Activated CD4-positive, alpha-beta memory T cell treated with anti-CD3 and anti-CD28 coated beads for 36 hours (primary cell): ENCODE results near the gene TOP1. TPM values are rescaled to one million over a fixed set of nuclear protein-coding genes. Genes with fewer than 3 reads are reported as not detected.
A peak's percentile ranks its signal among the peaks of the same experiment; 100 is the strongest.

ENCODE experiments used
- CTCF ChIA-PET: fragments of 350-600 bp; sonication (Branson Sonifier 250); formaldehyde crosslinking; loops from one replicate; lab custom pipeline; 2021; ENCODE audit warnings: antibody characterized with exemption, inconsistent platforms; lab: Charles Lee
- POLR2A ChIA-PET: fragments of 350-600 bp; sonication (Branson Sonifier 250); formaldehyde crosslinking; loops from one replicate; lab custom pipeline; 2021; ENCODE audit warnings: antibody characterized with exemption; lab: Charles Lee
- DNase-seq: peaks from one replicate; pipeline ENCODE4 v3.0.0-alpha.2; 2020
- H3K27ac Mint-ChIP-seq: one replicate; pipeline ENCODE4 v1.8.0; 2021; ENCODE audit warnings: mixed read lengths
- H3K27me3 Mint-ChIP-seq: one replicate; pipeline ENCODE4 v1.8.0; 2021; ENCODE audit warnings: mixed read lengths
- H3K36me3 Mint-ChIP-seq: one replicate; pipeline ENCODE4 v1.8.0; 2021; ENCODE audit warnings: mixed read lengths
- H3K4me1 Mint-ChIP-seq: one replicate; pipeline ENCODE4 v1.8.0; 2021; ENCODE audit warnings: low read depth, mixed read lengths
- H3K4me3 Mint-ChIP-seq: one replicate; pipeline ENCODE4 v1.8.0; 2021; ENCODE audit warnings: mild to moderate bottlenecking, mixed read lengths
- H3K9me3 Mint-ChIP-seq: one replicate; pipeline ENCODE4 v1.8.0; 2021; ENCODE audit warnings: mixed read lengths
- intact Hi-C: fragments of 100-400 bp; cut with micrococcal nuclease; formaldehyde crosslinking; loops from one replicate; pipeline ENCODE4 v1.15.1; 2023
- total RNA-seq, 2 experiments: library from RNA; stranded (reverse); gene quantifications; one replicate each; pipeline ENCODE4 v1.2.3, GENCODE V29; 2021

TOP1 gene
- total RNA-seq, 2 experiments from 2014 or later, result 128 TPM

DNA sequence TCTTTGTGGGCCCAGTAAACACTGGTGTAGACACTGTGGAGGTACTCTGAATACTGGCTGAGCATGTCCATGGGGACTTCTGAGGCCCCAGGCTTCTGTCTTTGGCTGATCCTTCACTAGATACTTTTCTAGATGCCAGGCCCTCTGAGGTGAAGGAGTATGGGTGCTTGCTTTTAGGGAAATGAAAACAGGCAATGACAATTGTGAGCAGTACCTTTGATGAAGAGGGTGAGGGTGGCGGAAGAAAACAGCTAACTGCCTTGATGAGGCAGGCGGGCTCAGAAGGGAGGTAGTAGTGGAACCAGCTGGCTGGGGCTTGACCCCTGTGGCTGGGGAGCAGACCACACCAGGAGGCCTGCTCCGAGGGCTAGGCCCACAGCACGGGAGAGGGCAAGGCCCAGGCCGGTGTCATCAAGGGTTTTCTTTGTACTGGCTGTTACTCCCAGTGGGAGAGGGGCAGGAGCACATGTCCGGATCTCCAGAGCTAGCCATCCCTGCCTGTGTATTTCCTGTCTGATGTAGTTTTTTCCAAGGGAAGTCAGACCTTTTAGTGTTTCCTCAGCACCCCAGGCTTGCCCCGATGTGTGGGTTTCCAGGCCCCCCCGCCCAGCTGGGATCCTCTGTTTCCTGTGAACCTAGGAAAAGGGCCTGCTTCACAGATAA, 112.7 kb downstream of the TOP1 start:
- DNase-seq, result peak; percentile 43
- ChIA-PET POLR2A (interaction anchor here (1.1 to 4.3 kb wide), 2 partner anchors 9 to 14 kb away, joined by 4 to 69 read pairs; no protein-coding TSS in a partner anchor), CTCF (interaction anchor here (1.0 to 4.9 kb wide), 7 partner anchors 9 to 199 kb away, joined by 3 to 60 read pairs (median 6); partner anchors contain the start of gene LPIN3)
- Mint-ChIP-seq H3K27me3 (no peaks in the 10 kb centered on the region), H3K27ac (peak overlapping the region; percentile 92), H3K4me3 (peak overlapping the region; percentile 94), H3K36me3 (peaks cover 17% of the 10 kb centered on the region), H3K9me3 (no peaks in the 10 kb centered on the region), H3K4me1 (peaks cover 75% of the 10 kb centered on the region)
- intact Hi-C loops, result no loop called here

DNA sequence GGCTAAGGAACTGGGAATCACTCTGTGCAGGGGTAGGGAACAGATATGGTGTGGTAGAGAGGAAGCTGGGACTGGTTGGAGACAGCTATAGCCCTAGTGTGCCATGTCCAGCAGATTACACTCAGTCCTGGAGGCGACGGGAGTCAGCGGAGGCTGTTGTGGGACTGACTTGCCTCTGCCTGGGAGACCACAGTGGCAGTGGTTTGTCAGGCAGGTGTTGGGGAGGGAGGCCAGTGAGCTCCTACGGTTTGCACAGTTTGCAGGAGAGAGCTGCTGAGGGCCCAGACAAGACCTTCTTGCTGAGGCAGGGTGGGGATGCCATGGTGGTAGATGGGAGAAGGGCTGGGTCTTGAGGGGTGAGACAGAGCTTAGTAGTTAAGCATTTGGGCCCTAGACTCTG, 113.6 kb downstream of the TOP1 start:
- intact Hi-C loops, result loop anchor here (2.0 kb wide), 1 partner anchor 91 kb away; no protein-coding TSS in a partner anchor
- H3K27ac Mint-ChIP-seq, result peak overlapping the region; percentile 92

DNA sequence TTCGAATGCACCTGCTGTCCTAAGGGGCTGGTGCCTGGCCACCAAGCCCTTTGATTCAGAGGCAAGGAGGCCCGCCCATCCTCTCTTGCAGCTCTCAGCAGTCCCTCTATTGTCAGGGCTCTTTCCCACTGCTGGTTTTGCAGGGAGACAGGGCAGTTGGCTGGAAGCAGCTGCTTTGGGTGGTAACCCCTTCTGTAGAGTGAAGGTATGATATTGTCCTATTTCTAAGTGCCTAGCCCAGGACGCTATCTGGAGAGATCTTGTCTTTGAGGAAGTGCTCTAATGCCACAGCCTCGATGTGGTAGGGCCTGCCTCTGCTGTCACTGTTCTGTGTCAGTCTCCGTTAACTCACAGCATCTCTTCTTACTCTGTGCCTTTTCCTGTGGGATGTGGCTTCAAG, 114.3 kb downstream of the TOP1 start:
- H3K4me3 Mint-ChIP-seq, result peak overlapping the region; percentile 94
- intact Hi-C loops, result loop anchor here (2.0 kb wide), 1 partner anchor 90 kb away; no protein-coding TSS in a partner anchor
- H3K27me3 Mint-ChIP-seq, result no peaks in the 10 kb centered on the region
- peak; percentile 60 for DNase-seq
- ChIA-PET POLR2A (interaction anchor here (0.5 to 4.3 kb wide), 3 partner anchors 13 to 139 kb away, joined by 3 to 69 read pairs (median 3); no protein-coding TSS in a partner anchor), CTCF (interaction anchor here (1.1 to 4.9 kb wide), 8 partner anchors 9 to 198 kb away, joined by 3 to 60 read pairs (median 6); partner anchors contain the start of gene LPIN3)
- peaks cover 21% of the 10 kb centered on the region for H3K36me3 Mint-ChIP-seq
- no peaks in the 10 kb centered on the region for H3K9me3 Mint-ChIP-seq
- peaks cover 88% of the 10 kb centered on the region for H3K4me1 Mint-ChIP-seq
- H3K27ac Mint-ChIP-seq, result peak overlapping the region; percentile 92

More for the DNA sequence above, 113.6 kb downstream of the TOP1 start:
- Mint-ChIP-seq H3K4me3 (peak overlapping the region; percentile 94), H3K4me1 (peaks cover 82% of the 10 kb centered on the region), H3K36me3 (peaks cover 21% of the 10 kb centered on the region), H3K27me3 (no peaks in the 10 kb centered on the region), H3K9me3 (no peaks in the 10 kb centered on the region)
- CTCF ChIA-PET, result interaction anchor here (1.0 to 4.9 kb wide), 9 partner anchors 9 to 198 kb away, joined by 3 to 60 read pairs (median 5); partner anchors contain the start of gene LPIN3
- peak; percentile 36 for DNase-seq
- POLR2A ChIA-PET, result interaction anchor here (0.5 to 4.3 kb wide), 3 partner anchors 8 to 138 kb away, joined by 3 to 69 read pairs (median 4); no protein-coding TSS in a partner anchor

GRCh38 chr20:41143354-41143753, 114.7 kb downstream of the TOP1 start:
- Mint-ChIP-seq H3K9me3 (no peaks in the 10 kb centered on the region), H3K4me3 (peak overlapping the region; percentile 94), H3K4me1 (peaks cover 92% of the 10 kb centered on the region), H3K36me3 (peaks cover 19% of the 10 kb centered on the region), H3K27ac (peak overlapping the region; percentile 92), H3K27me3 (no peaks in the 10 kb centered on the region)
- CTCF ChIA-PET, result interaction anchor here (0.8 to 4.9 kb wide), 7 partner anchors 8 to 197 kb away, joined by 4 to 60 read pairs (median 6); partner anchors contain the start of gene LPIN3
- POLR2A ChIA-PET, result interaction anchor here (0.7 to 4.3 kb wide), 3 partner anchors 12 to 115 kb away, joined by 3 to 69 read pairs (median 3); no protein-coding TSS in a partner anchor
- no peak for DNase-seq
- intact Hi-C loops, result loop anchor here (2.0 kb wide), 1 partner anchor 89 kb away; no protein-coding TSS in a partner anchor

DNA sequence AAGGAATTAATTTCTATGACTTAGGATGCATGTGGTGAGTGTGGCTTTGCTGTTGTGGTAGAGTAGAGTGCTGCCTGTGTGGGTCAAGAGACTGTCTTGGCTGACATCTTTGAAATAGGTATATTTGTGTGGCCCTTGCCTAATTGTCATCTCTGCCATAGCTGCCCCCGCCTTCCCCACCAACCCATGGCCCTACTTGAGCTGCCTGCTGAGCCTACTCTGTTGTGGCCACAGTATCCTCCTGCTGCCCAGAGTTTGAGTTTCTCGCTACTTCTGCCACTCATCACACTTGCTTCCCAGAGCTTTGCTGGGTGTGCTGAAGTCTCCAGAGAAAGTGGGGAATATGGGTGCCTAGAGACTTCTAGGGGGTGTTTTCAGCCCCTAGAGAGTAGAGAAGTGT, 116.7 kb downstream of the TOP1 start:
- no peak for DNase-seq
- Mint-ChIP-seq H3K36me3 (peaks cover 8% of the 10 kb centered on the region), H3K4me3 (no peak overlapping the region), H3K27me3 (no peaks in the 10 kb centered on the region), H3K27ac (peak overlapping the region; percentile 51), H3K4me1 (peaks cover 97% of the 10 kb centered on the region), H3K9me3 (no peaks in the 10 kb centered on the region)
- ChIA-PET CTCF (interaction anchor here (1.0 to 2.4 kb wide), 3 partner anchors 10 to 155 kb away, joined by 3 to 12 read pairs (median 7); no protein-coding TSS in a partner anchor), POLR2A (interaction anchor here (1.7 to 2.0 kb wide), 2 partner anchors 10 to 12 kb away, joined by 7 to 8 read pairs; no protein-coding TSS in a partner anchor)
- intact Hi-C loops, result no loop called here

DNA sequence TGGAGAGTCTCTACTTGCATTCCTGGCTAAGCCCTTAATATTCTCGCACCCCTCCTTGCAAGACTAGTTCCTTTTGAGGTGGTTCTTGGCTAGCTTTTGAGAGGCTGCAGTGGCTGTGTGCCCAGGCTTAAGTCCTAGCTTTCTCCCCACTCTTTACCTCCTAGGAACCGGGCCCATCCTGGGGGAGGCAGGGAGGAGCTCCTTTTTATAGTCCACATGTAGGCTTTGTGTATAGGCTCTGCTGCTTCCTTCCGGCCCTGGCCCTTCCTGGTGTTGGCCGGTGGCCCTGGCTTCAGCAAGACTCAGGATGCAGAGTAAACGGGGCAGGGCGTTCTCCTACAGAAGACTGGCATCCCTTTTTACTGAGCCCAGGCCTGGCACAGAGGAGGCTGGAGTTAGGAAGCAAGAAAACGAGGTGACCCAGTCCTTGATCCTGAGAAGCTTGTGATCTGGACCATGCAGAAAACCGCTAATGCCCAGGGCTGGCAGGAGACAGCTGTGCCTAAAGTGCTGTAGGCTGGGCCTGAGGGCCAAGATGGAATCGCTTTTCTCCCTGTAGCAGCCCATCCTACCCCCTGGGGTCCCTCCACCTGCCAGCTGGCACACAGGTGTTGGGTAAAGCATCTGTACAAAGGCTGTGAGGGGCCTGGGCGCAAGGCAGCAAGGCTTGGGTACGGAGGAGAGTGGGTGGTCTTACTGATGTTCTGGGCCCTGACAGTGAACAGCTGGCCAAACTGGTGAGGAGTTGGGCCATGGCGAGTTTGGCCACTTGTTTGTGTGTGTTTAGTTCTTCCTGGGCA, 117.4 kb downstream of the TOP1 start:
- no peak for DNase-seq
- Mint-ChIP-seq H3K27ac (peak overlapping the region; percentile 85), H3K9me3 (no peaks in the 10 kb centered on the region), H3K27me3 (no peaks in the 10 kb centered on the region), H3K4me3 (no peak overlapping the region), H3K4me1 (peaks cover 97% of the 10 kb centered on the region), H3K36me3 (peaks cover 6% of the 10 kb centered on the region)
- intact Hi-C loops, result no loop called here
- ChIA-PET POLR2A (interaction anchor here (0.6 to 2.0 kb wide), 5 partner anchors 9 to 193 kb away, joined by 3 to 8 read pairs (median 5); no protein-coding TSS in a partner anchor), CTCF (interaction anchor here (1.0 to 2.4 kb wide), 3 partner anchors 9 to 155 kb away, joined by 3 to 12 read pairs (median 7); no protein-coding TSS in a partner anchor)

DNA sequence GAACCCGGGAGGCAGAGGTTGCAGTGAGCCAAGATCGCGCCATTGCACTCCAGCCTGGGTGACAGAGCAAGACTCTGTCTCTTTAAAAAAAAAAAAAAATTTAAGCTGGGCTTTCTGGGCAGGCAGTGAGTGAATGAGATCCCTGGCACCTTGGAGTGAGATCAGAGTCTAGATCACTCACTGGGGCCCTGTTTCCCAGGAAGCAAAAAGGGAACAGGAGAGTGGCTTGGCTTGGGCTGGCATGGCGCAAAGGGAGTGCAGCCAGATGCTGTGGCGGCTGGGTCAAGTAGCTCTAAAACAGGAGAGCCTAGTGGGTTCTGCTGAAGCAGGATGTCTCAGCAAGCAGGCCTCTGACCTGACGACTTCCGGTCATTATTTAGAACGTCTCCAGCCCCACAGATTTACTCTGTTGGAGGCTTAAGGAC, 119.2 kb downstream of the TOP1 start:
- Mint-ChIP-seq H3K36me3 (peaks cover 6% of the 10 kb centered on the region), H3K27ac (peak overlapping the region; percentile 85), H3K9me3 (no peaks in the 10 kb centered on the region), H3K4me1 (peaks cover 95% of the 10 kb centered on the region), H3K4me3 (no peak overlapping the region), H3K27me3 (no peaks in the 10 kb centered on the region)
- intact Hi-C loops, result no loop called here
- POLR2A ChIA-PET, result no interaction called here
- no peak for DNase-seq
- CTCF ChIA-PET, result interaction anchor here (0.6 to 1.2 kb wide), 5 partner anchors 12 to 27 kb away, joined by 3 to 11 read pairs (median 3); no protein-coding TSS in a partner anchor

DNA sequence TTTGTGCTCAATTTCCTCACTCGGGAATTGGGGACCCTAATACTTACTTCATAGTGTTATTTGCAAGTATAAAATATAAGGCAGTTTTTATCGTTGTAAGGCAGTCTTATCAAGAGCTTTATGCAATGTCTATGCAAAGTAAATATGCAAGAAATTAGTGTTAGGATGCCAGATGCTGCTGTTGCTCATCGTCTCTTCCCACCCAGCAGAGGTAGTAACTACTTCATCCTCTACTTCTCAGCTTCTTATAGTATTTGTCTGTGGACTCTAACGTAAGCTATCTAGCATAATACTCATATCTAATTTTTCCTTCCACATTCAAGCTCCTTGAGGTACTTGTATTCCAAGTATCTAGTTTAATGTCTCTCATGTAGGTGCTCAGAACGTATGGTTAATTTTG, 120.3 kb downstream of the TOP1 start:
- intact Hi-C loops, result no loop called here
- peaks cover 94% of the 10 kb centered on the region for H3K4me1 Mint-ChIP-seq
- peaks cover 5% of the 10 kb centered on the region for H3K36me3 Mint-ChIP-seq
- ChIA-PET CTCF (interaction anchor here (1.6 to 3.8 kb wide), 2 partner anchors 14 to 24 kb away, joined by 5 to 19 read pairs; no protein-coding TSS in a partner anchor), POLR2A (no interaction called here)
- no peaks in the 10 kb centered on the region for H3K27me3 Mint-ChIP-seq
- no peaks in the 10 kb centered on the region for H3K9me3 Mint-ChIP-seq
- H3K4me3 Mint-ChIP-seq, result no peak overlapping the region
- no peak for DNase-seq
- H3K27ac Mint-ChIP-seq, result peak overlapping the region; percentile 57

GRCh38 chr20:41150664-41151063, 122.0 kb downstream of the TOP1 start:
- ChIA-PET POLR2A (interaction anchor here (1.4 to 1.5 kb wide), 2 partner anchors 9 to 12 kb away, joined by 4 to 5 read pairs; no protein-coding TSS in a partner anchor), CTCF (interaction anchor here (0.6 to 3.8 kb wide), 4 partner anchors 9 to 1278 kb away, joined by 3 to 19 read pairs (median 3); no protein-coding TSS in a partner anchor)
- Mint-ChIP-seq H3K4me3 (no peak overlapping the region), H3K27me3 (no peaks in the 10 kb centered on the region), H3K4me1 (peaks cover 94% of the 10 kb centered on the region), H3K9me3 (no peaks in the 10 kb centered on the region), H3K27ac (peak overlapping the region; percentile 91), H3K36me3 (peaks cover 9% of the 10 kb centered on the region)
- intact Hi-C loops, result no loop called here
- peak; percentile 32 for DNase-seq

GRCh38 chr20:41151134-41151869, 122.7 kb downstream of the TOP1 start:
- Mint-ChIP-seq H3K27me3 (no peaks in the 10 kb centered on the region), H3K27ac (peak overlapping the region; percentile 91), H3K9me3 (no peaks in the 10 kb centered on the region), H3K4me3 (no peak overlapping the region), H3K36me3 (peaks cover 9% of the 10 kb centered on the region), H3K4me1 (peaks cover 94% of the 10 kb centered on the region)
- POLR2A ChIA-PET, result interaction anchor here (1.4 to 1.5 kb wide), 2 partner anchors 9 to 13 kb away, joined by 4 to 5 read pairs; no protein-coding TSS in a partner anchor
- no peak for DNase-seq
- intact Hi-C loops, result no loop called here
- CTCF ChIA-PET, result interaction anchor here (0.8 to 3.8 kb wide), 3 partner anchors 10 to 161 kb away, joined by 3 to 19 read pairs (median 3); no protein-coding TSS in a partner anchor
